DMS79 (cell line): ENCODE data around the gene AIRE.
A peak's percentile ranks its signal among the peaks of the same experiment; 100 is the strongest.

Experiments used
- DNase-seq: peaks from one replicate; lab custom pipeline; 2025; lab: John Stamatoyannopoulos, UW

Gene AIRE

DNA sequence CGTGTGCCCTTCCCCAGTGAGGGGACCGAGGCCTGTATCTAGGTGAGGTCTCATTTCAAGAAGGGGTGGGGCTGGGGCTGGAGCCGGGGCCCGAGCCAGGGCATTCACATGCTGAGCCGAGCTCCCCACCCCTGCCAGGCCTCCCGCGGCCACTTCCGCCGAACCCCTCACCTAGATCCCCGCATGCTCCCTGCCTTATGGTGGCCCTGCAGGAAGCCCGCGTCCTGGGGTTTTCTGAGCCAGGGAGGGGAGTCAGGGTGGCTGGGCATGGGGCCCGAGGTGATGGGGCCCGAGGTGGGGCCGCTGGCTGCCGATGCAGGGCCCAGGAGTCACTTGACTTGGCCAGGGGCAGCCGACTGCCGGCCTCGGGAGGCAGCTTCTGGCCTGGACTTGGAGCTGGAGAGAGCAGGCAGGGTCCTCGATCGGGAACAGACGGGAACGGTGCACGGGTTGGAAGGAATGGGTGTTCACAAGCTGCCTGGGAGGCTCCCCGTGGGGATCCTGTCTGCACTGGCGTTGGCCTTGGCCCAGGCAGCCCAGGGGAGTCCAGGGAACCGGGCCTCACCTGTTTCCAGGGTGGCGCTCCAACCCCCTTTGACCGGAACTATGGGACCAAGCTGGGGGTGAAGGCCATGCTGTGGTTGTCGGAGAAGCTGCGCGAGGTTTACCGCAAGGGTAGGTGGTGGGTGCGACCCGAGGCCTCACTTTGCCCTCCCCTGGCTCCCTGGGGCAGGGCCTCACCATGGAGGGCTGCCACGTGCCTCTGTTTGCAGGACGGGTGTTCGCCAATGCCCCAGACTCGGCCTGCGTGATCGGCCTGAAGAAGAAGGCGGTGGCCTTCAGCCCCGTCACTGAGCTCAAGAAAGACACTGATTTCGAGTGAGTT is 40.0 kb downstream of the AIRE start:
- no peak for DNase-seq

GRCh38 chr21:44326272-44326647 is 40.6 kb downstream of the AIRE start:
- DNase-seq, result no peak

- DNase-seq, result peak; percentile 15
These were observed 41.3 kb downstream of the AIRE start for GRCh38 chr21:44326716-44327602.

DNA sequence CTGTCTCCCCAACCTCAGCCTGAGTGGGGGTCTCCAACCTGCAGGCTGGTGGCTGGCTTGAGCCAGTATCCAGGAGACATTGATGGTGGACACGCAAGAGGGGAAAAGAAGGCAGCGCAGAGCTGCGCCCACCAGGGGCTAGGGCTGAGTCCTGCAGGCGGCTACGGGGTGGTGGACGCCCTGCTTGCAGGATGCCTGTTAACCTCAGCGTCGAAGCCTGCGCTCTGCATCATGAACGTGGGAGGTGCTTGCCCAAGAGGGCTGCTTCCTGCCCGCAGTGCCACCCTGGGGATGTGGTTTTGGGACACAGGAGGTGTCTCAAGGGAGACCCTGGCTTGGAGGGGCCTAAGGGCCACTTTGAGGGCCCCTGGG is 41.9 kb downstream of the AIRE start:
- no peak for DNase-seq

DNA sequence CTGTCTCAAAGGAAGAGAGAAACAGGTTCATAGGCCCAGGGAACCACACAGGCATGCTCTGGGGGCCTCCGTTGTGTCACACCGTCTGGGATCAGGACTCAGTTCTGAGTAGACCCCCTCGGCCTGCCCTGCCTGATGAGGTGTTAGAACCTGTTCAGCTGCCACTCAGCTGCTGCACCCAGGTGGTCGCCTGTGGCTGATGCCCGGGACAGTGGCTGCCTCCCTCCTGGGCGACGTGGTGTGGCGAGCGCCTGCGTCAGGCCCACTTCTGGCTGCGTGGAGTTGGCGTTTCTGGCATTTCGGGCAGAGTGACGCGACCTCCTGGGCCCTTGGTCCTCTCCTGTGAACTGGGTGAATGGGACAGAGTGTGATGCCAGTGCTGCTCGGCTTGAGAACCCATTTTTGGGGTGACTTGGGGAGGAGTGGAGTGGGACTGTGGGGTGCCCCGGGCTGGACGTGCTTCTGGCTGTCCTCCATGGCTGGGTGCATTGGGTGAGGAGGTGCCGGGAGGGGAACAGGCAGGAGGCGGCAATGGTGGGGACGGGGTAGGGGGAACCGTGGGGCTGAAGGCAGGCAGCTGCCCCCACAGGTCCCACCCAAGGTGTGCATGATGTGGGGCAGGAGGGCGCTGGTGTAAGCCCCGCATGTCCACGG is 42.7 kb downstream of the AIRE start:
- DNase-seq, result no peak

- peak; percentile 38 for DNase-seq
These were observed 43.6 kb downstream of the AIRE start for GRCh38 chr21:44329086-44329889.

- no peak for DNase-seq
These were observed 44.5 kb downstream of the AIRE start for GRCh38 chr21:44329971-44330681.

DNA sequence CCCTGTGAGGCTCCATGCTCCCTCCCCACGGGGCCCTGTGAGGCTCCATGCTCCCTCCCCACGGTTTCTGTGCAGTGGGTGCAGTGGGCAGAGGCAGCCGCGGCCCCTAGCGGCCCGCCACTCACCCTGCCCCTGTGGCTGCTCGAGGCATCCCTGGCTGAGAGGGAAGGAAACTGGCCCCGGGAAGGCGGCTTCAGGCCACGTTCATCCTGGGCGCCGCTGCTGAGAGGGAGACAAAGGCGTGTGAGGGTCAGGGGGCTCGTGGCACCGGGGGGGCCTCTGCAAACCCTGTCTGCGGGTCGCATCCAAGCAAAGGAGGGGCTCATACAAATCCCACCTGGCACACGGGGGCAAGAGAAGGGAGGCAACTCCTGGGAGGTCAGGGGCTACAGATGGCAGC is 45.0 kb downstream of the AIRE start:
- no peak for DNase-seq

GRCh38 chr21:44331209-44331608 is 45.5 kb downstream of the AIRE start:
- DNase-seq, result no peak

DNA sequence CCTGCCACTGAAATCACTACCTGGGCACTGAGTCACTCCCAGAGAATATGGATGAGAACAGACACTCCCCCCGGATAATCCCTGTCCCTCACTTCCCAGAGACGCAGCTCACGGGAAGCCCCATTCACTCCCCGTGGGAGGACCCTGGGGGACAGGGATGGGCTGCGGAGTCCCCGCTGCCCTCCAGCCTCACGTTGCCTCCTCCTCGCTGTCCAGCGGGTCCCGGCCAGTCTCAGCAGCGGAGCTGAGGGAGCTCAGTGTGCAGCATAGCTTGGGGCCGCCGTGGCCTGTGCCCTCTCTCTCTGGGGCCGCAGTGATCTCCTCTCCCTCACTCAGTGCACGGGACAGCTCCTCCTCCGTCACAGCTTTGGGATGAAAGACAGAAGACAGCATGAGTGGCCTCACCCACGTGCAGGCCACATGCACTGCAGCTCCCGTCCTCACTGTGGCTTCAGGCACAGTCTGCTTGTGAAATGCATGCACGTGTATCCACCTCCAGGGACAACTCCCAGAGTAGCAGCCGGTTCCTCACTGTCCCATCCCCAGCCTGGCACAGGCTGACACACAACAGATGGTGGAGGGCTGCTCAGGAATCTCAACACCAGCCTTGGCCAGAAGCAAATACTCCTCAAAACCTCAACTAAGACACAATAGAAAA is 46.1 kb downstream of the AIRE start:
- DNase-seq, result no peak

- no peak for DNase-seq
These were observed 46.7 kb downstream of the AIRE start for GRCh38 chr21:44332383-44332782.

- DNase-seq, result no peak
These were observed 47.3 kb downstream of the AIRE start for GRCh38 chr21:44332965-44333364.

- DNase-seq, result no peak
These were observed 48.0 kb downstream of the AIRE start for GRCh38 chr21:44333509-44334328.

DNA sequence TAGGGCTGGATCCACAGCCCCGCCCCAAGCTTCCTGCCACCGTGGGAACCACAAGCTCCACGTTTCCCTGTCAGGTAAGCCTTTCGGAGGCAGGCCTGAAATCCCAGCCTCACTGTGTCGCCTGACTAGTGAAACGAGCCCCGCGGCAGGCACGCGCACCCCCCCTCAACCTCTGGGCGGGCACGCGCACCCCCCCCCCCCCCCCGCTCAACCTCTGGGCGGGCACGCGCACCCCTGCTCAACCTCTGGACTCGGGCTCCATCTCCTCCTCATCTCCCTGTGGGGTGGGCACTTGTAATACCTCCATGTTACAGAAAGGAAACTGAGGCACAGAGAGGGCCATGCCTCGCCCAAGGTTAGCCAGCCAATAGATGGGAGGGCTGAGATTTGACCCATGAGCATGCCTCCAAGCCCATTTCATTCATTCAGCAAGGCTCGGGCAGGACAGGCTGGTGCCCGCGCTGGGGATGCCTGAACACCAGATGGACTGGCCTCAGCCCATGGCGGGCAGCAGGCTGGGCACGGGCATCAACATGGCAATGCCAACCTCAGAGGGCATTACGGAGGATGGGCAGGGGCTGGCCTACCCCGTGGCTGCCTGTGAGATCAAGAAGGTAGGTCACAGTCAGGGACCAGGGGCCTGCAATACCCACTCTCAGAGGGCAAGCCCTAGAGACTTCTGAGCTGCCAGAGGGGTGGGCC is 48.8 kb downstream of the AIRE start:
- no peak for DNase-seq

- DNase-seq, result no peak
These were observed 49.8 kb downstream of the AIRE start for GRCh38 chr21:44335266-44336059.

DNA sequence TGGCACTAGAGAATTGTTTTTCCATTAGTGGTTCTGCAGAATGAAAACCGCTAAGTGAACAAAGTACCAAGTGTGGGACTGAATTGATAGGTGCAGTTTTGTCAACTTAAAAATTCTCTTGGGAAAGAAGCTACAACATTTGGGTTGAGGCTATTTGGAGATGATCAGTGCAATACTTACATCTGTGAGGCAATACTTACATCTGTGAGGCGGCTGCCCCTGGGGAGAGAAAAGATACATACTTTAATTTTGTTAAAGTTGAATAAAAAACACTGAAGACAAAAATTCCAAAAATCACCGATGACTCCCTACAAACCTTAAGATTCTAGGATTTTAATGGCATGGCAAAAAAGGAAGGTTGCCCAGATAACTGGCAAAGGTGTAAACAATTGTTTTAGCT is 51.8 kb downstream of the AIRE start:
- DNase-seq, result no peak

GRCh38 chr21:44337941-44338895 is 52.5 kb downstream of the AIRE start:
- peak; percentile 36 for DNase-seq
